Natural killer cell (primary cell): Measurements from ENCODE around the gene ARIH1. TPM values are rescaled to one million over a fixed set of nuclear protein-coding genes. Genes with fewer than 3 reads are reported as not detected.

Source experiments
- ATAC-seq, 3 donors: fragments of 150-1000 bp in 2 of 3; fragments of 200-7000 bp in 1 of 3; cut with Tn5 transposase; 1 replicate in 1 of 3; 2 replicates in 2 of 3; pipeline ENCODE4 v1.10.0; 2021; ENCODE audit warnings: mild to moderate bottlenecking in 2 of 3, moderate library complexity in 2 of 3
- DNase-seq, 2 donors: peaks; one replicate each; pipeline versions ENCODE4 v3.0.0 to v3.0.0-alpha.2; 2013 to 2021; ENCODE audit warnings: mixed read lengths in 1 of 2
- H3K27ac ChIP-seq: one replicate; pipeline ENCODE4 v1.5.1; 2013; ENCODE audit warnings: mild to moderate bottlenecking, low read length
- H3K27me3 ChIP-seq: one replicate; pipeline ENCODE4 v1.6.1; 2013; ENCODE audit warnings: low read length; ENCODE audit not compliant: control insufficient read depth, insufficient read depth
- H3K36me3 ChIP-seq: one replicate; pipeline ENCODE4 v1.6.1; 2013; ENCODE audit warnings: low read length; ENCODE audit not compliant: control insufficient read depth, insufficient read depth
- H3K4me1 ChIP-seq: one replicate; pipeline ENCODE4 v1.6.1; 2013; ENCODE audit warnings: low read length; ENCODE audit not compliant: control insufficient read depth, insufficient read depth
- H3K4me3 ChIP-seq: one replicate; pipeline ENCODE4 v1.5.1; 2013; ENCODE audit warnings: low read length
- H3K9me3 ChIP-seq: one replicate; pipeline ENCODE4 v1.6.1; 2013; ENCODE audit warnings: low read length; ENCODE audit not compliant: control insufficient read depth, insufficient read depth
- H3K27ac Mint-ChIP-seq, 2 donors: one replicate each; pipeline ENCODE4 v1.8.0; 2022; ENCODE audit warnings: mild to moderate bottlenecking in 2 of 2, mixed read lengths in 2 of 2, moderate library complexity in 1 of 2
- H3K27me3 Mint-ChIP-seq, 2 donors: one replicate each; pipeline ENCODE4 v1.8.0; 2022; ENCODE audit warnings: low read depth in 2 of 2, mixed read lengths in 2 of 2
- H3K36me3 Mint-ChIP-seq: one replicate; pipeline ENCODE4 v1.8.0; 2022; ENCODE audit warnings: mixed read lengths
- H3K4me1 Mint-ChIP-seq, 2 donors: one replicate each; pipeline ENCODE4 v1.8.0; 2022; ENCODE audit warnings: mixed read lengths in 2 of 2
- H3K4me3 Mint-ChIP-seq: one replicate; pipeline ENCODE4 v1.8.0; 2022; ENCODE audit warnings: mild to moderate bottlenecking, moderate library complexity, mixed read lengths
- H3K9me3 Mint-ChIP-seq, 2 donors: one replicate each; pipeline ENCODE4 v1.8.0; 2022; ENCODE audit warnings: mixed read lengths in 2 of 2
- CTCF ChIP-seq: fragments of 200-600 bp; IDR thresholded peaks from one replicate; pipeline ENCODE4 v1.8.0; 2022; ENCODE audit warnings: antibody characterized with exemption
- WGBS: methylation state at CpG from one replicate; pipeline ENCODE4 v1.1.7; 2013; ENCODE audit warnings: missing lambda C conversion rate; ENCODE audit not compliant: insufficient coverage; 5-methylcytosine and 5-hydroxymethylcytosine counted together
- intact Hi-C: fragments of 100-400 bp; cut with micrococcal nuclease; formaldehyde crosslinking; loops from one replicate; pipeline ENCODE4 v1.14.2; 2022
- total RNA-seq, 4 donors: library from RNA; stranded (reverse); fragments of 120-200 nt in 1 of 4; gene quantifications; one replicate each; pipeline versions ENCODE4 v1.2.3 to v1.2.4, GENCODE V29; 2013 to 2022

ARIH1 gene
- total RNA-seq, 3 donors from 2014 or later (not counting 1 experiment from before 2014, with no cell fraction given): 193 to 212 (median 212) TPM

- Histone ChIP-seq H3K9me3 (no peaks in the 10 kb centered on the region), H3K27ac (no peak overlapping the region), H3K4me3 (no peak overlapping the region), H3K27me3 (no peaks in the 10 kb centered on the region), H3K4me1 (peaks cover 3% of the 10 kb centered on the region), H3K36me3 (no peaks in the 10 kb centered on the region)
- H3K36me3 Mint-ChIP-seq: no peaks in the 10 kb centered on the region
- no peak overlapping the region for H3K27ac Mint-ChIP-seq
- H3K4me1 Mint-ChIP-seq: peaks cover 74 to 75% of the 10 kb centered on the region in 2 donors
- DNase-seq (no peak), ATAC-seq (no peak)
- TF ChIP-seq CTCF: no peak
- H3K27me3 Mint-ChIP-seq: no peaks in the 10 kb centered on the region
- no CpG with 5 or more reads among the region's 2 CpGs for WGBS
- intact Hi-C loops: no loop called here
- no peaks in the 10 kb centered on the region for H3K9me3 Mint-ChIP-seq
- H3K4me3 Mint-ChIP-seq: peak overlapping the region; percentile 40
Observed at GRCh38 chr15:72493220-72493619, 19.1 kb downstream of the ARIH1 start.

- DNase-seq: no peak
- no peak overlapping the region for H3K4me3 Mint-ChIP-seq
- H3K9me3 ChIP-seq: no peaks in the 10 kb centered on the region
- peaks cover 66 to 68% of the 10 kb centered on the region in 2 donors for H3K4me1 Mint-ChIP-seq
- no peak for TF ChIP-seq CTCF
- WGBS: 82% methylated on average over 3 of the region's 3 CpGs
- intact Hi-C loops: no loop called here
- peaks cover 2% of the 10 kb centered on the region for H3K36me3 ChIP-seq
- H3K27me3 ChIP-seq: no peaks in the 10 kb centered on the region
- H3K27me3 Mint-ChIP-seq: no peaks in the 10 kb centered on the region
- H3K4me1 ChIP-seq: peaks cover 3% of the 10 kb centered on the region
- H3K9me3 Mint-ChIP-seq: no peaks in the 10 kb centered on the region
- ATAC-seq: peak in 1 of 3 donors; percentile 18
- peak overlapping the region in 1 of 2 donors; percentile 5 for H3K27ac Mint-ChIP-seq
- H3K4me3 ChIP-seq: no peak overlapping the region
- H3K36me3 Mint-ChIP-seq: no peaks in the 10 kb centered on the region
- no peak overlapping the region for H3K27ac ChIP-seq
Observed at GRCh38 chr15:72495007-72495406, 20.9 kb downstream of the ARIH1 start.

- H3K27me3 ChIP-seq: no peaks in the 10 kb centered on the region
- no peak for DNase-seq
- H3K27ac ChIP-seq: no peak overlapping the region
- peak overlapping the region in 1 of 2 donors; percentile 82 for H3K27ac Mint-ChIP-seq
- H3K4me1 Mint-ChIP-seq: peaks cover 52 to 56% of the 10 kb centered on the region in 2 donors
- no peaks in the 10 kb centered on the region for H3K27me3 Mint-ChIP-seq
- intact Hi-C loops: no loop called here
- H3K4me1 ChIP-seq: peaks cover 3% of the 10 kb centered on the region
- H3K36me3 Mint-ChIP-seq: no peaks in the 10 kb centered on the region
- WGBS: 100% methylated on average over 2 of the region's 2 CpGs
- peaks cover 4% of the 10 kb centered on the region for H3K36me3 ChIP-seq
- no peaks in the 10 kb centered on the region for H3K9me3 ChIP-seq
- no peak for TF ChIP-seq CTCF
- H3K9me3 Mint-ChIP-seq: no peaks in the 10 kb centered on the region
- no peak overlapping the region for H3K4me3 ChIP-seq
- ATAC-seq: no peak
- peak overlapping the region; percentile 33 for H3K4me3 Mint-ChIP-seq
Observed at GRCh38 chr15:72496783-72497182, 22.7 kb downstream of the ARIH1 start.

GRCh38 chr15:72497402-72497801 lies 23.3 kb downstream of the ARIH1 start:
- intact Hi-C loops: no loop called here
- peaks cover 52 to 59% of the 10 kb centered on the region in 2 donors for H3K4me1 Mint-ChIP-seq
- 67% methylated on average over 1 of the region's 1 CpG for WGBS

More at GRCh38 chr15:72497402-72497801, 23.3 kb downstream of the ARIH1 start:
- no peak for TF ChIP-seq CTCF
- no peak overlapping the region for H3K27ac ChIP-seq
- DNase-seq: no peak
- no peaks in the 10 kb centered on the region for H3K9me3 ChIP-seq
- H3K36me3 Mint-ChIP-seq: no peaks in the 10 kb centered on the region
- H3K27me3 Mint-ChIP-seq: no peaks in the 10 kb centered on the region
- H3K4me1 ChIP-seq: peaks cover 4% of the 10 kb centered on the region
- H3K4me3 ChIP-seq: no peak overlapping the region
- H3K9me3 Mint-ChIP-seq: no peaks in the 10 kb centered on the region
- peak overlapping the region in 1 of 2 donors; percentile 82 for H3K27ac Mint-ChIP-seq
- H3K36me3 ChIP-seq: peaks cover 4% of the 10 kb centered on the region
- no peaks in the 10 kb centered on the region for H3K27me3 ChIP-seq
- no peak for ATAC-seq
- H3K4me3 Mint-ChIP-seq: no peak overlapping the region
